Progenitor cell of endocrine pancreas (in vitro differentiated cells): ENCODE results near the gene MRAP. TPM values are rescaled to one million over a fixed set of nuclear protein-coding genes. Genes with fewer than 3 reads are reported as not detected.

ENCODE experiments used
- DNase-seq: peaks from one replicate; pipeline ENCODE4 v3.0.0; 2021; ENCODE audit warnings: low spot score; ENCODE audit not compliant: unreplicated experiment
- H3K27ac Mint-ChIP-seq: 2 replicates; pipeline ENCODE4 v1.8.0; 2021; ENCODE audit warnings: mild to moderate bottlenecking, moderate library complexity, mixed read lengths
- H3K27me3 Mint-ChIP-seq: 2 replicates; pipeline ENCODE4 v1.8.0; 2021; ENCODE audit warnings: mixed read lengths
- H3K36me3 Mint-ChIP-seq: 2 replicates; pipeline ENCODE4 v1.8.0; 2022; ENCODE audit warnings: mixed read lengths; ENCODE audit not compliant: insufficient read depth
- H3K4me1 Mint-ChIP-seq: 2 replicates; pipeline ENCODE4 v1.8.0; 2021; ENCODE audit warnings: low read depth, mixed read lengths
- H3K4me3 Mint-ChIP-seq: 2 replicates; pipeline ENCODE4 v1.8.0; 2021; ENCODE audit warnings: low read depth, mild to moderate bottlenecking, moderate library complexity, mixed read lengths
- H3K9me3 Mint-ChIP-seq: 2 replicates; pipeline ENCODE4 v1.8.0; 2021; ENCODE audit warnings: low read depth, mixed read lengths
- total RNA-seq: library from RNA; stranded (reverse); gene quantifications from 2 replicates; pipeline ENCODE4 v1.2.1, GENCODE V29; 2021
- TF ChIP-seq, protein P1 (sequence below): fragments of 200-600 bp; sonication (generic); IDR thresholded peaks from one replicate; pipeline ENCODE4 v1.5.0; 2021; ENCODE audit warnings: antibody characterized with exemption, mild to moderate bottlenecking; ENCODE audit not compliant: unreplicated experiment

Gene MRAP
- total RNA-seq, 1 donor from 2014 or later = 1.2 TPM

DNA sequence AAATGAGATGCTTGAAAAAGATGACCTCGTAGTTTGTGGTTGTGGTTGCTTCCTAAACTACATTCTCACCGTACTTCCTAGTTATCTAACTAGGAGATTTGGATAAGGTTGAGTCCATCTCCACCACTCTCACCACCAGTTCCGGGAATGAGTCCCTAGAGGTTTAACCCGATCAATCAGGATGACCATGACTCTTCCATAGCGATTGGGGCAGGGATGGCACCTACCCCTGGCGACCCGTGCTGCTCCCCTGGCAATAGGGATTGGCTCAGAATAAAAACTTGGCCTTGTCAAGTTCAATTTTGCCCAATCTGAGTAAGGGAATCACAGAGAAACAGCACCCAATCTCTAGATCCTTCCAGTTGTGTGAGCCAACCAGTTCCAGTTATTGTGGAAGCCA lies 17.1 kb upstream of the MRAP start:
- Mint-ChIP-seq H3K9me3 (no peaks in the 10 kb centered on the region), H3K27me3 (no peaks in the 10 kb centered on the region), H3K4me1 (peaks cover 14% of the 10 kb centered on the region), H3K4me3 (no peak overlapping the region), H3K36me3 (peaks cover 4% of the 10 kb centered on the region), H3K27ac (no peak overlapping the region)
- no peak for DNase-seq
- TF ChIP-seq, protein P1, sequence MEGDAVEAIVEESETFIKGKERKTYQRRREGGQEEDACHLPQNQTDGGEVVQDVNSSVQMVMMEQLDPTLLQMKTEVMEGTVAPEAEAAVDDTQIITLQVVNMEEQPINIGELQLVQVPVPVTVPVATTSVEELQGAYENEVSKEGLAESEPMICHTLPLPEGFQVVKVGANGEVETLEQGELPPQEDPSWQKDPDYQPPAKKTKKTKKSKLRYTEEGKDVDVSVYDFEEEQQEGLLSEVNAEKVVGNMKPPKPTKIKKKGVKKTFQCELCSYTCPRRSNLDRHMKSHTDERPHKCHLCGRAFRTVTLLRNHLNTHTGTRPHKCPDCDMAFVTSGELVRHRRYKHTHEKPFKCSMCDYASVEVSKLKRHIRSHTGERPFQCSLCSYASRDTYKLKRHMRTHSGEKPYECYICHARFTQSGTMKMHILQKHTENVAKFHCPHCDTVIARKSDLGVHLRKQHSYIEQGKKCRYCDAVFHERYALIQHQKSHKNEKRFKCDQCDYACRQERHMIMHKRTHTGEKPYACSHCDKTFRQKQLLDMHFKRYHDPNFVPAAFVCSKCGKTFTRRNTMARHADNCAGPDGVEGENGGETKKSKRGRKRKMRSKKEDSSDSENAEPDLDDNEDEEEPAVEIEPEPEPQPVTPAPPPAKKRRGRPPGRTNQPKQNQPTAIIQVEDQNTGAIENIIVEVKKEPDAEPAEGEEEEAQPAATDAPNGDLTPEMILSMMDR = no peak

DNA sequence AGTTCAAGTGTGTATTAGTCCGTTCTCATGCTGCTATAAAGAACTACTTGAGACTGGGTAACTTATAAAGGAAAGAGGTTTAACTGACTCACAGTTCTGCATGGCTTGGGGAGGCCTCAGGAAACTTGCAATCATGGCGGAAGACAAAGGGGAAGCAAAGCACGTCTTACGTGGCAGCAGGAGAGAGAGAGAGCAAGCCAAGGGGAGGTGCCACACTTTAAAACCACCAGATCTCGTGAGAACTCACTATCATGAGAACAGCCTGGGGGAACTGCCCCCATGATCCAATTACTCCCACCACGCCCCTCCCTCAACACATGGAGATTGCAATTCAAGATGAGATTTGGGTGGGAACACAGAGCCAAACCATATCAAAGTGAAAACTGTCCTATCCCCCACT lies 15.7 kb upstream of the MRAP start:
- H3K4me1 Mint-ChIP-seq = peaks cover 11% of the 10 kb centered on the region
- H3K9me3 Mint-ChIP-seq = peaks cover 5% of the 10 kb centered on the region
- no peaks in the 10 kb centered on the region for H3K27me3 Mint-ChIP-seq
- no peak for DNase-seq
- TF ChIP-seq, protein P1 = no peak
- H3K36me3 Mint-ChIP-seq = peaks cover 4% of the 10 kb centered on the region
- no peak overlapping the region for H3K4me3 Mint-ChIP-seq
- no peak overlapping the region for H3K27ac Mint-ChIP-seq

DNA sequence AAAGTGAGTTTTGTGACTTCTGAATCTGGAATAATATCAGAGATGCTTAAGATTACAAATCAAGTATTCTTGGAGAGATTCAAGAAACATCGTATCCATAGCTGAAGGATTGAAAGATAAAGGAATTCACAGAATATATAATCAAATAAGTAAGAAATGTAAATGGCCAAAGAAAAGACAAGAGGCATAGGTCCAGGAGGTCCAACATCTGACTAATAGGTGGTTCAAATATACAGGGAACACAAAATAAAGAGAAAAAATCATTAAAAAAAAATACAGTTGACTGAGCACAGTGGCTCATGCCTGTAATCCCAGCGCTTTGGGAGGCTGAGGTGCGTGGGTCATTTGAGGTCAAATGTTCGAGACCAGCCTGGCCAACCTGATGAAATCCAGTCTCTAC lies 13.2 kb upstream of the MRAP start:
- Mint-ChIP-seq H3K4me3 (no peak overlapping the region), H3K36me3 (peaks cover 4% of the 10 kb centered on the region), H3K27me3 (no peaks in the 10 kb centered on the region), H3K9me3 (peaks cover 10% of the 10 kb centered on the region), H3K4me1 (peaks cover under 1% of the 10 kb centered on the region), H3K27ac (no peak overlapping the region)
- DNase-seq = no peak
- TF ChIP-seq, protein P1 = no peak

DNA sequence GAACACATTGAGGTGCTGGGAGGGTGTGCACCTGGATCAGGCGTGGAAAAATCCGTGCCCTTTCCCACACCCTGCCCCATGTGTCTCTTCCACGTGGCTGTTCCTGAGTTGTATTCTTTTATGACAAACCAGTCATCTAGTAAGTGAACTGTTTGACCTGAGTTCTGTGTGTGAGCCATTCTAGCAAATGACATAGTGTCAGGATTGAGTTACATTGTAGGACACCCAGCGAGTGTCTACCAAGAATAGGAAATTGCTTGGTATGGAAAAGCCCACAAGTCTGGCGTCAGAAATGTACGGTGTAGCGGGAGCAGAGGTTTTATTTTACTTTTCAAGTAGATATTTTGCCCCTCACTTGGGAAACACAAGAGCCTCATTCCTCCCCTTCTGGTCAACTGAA lies 1.2 kb upstream of the MRAP start:
- Mint-ChIP-seq H3K4me3 (no peak overlapping the region), H3K36me3 (peaks cover 13% of the 10 kb centered on the region), H3K4me1 (peaks cover 5% of the 10 kb centered on the region), H3K27me3 (no peaks in the 10 kb centered on the region), H3K27ac (no peak overlapping the region), H3K9me3 (no peaks in the 10 kb centered on the region)
- TF ChIP-seq, protein P1 = no peak
- DNase-seq = no peak

DNA sequence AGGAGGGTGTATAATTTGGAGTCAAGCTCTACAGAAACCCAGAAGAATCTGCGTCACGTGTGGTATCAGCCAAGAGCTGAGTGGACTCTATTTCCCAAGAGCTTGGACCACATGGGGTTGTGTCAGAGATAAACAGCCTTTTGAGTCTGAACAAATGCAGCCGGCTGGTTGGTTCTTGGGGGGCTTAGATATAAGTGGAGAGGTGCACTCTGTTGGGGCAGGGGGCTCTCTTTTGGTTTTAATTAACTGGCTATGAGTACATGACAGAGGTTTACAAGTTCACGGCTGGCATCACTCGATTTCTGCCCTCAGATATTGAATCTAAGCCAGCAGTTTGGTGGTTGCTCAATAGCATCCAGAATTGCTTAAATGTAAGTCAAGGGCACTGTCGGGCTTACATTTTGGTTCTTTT lies 501 bp upstream of the MRAP start:
- H3K27ac Mint-ChIP-seq = no peak overlapping the region
- DNase-seq = no peak
- no peaks in the 10 kb centered on the region for H3K9me3 Mint-ChIP-seq
- H3K4me3 Mint-ChIP-seq = no peak overlapping the region
- H3K27me3 Mint-ChIP-seq = no peaks in the 10 kb centered on the region
- peaks cover 5% of the 10 kb centered on the region for H3K4me1 Mint-ChIP-seq
- TF ChIP-seq, protein P1 = no peak
- H3K36me3 Mint-ChIP-seq = peaks cover 13% of the 10 kb centered on the region

DNA sequence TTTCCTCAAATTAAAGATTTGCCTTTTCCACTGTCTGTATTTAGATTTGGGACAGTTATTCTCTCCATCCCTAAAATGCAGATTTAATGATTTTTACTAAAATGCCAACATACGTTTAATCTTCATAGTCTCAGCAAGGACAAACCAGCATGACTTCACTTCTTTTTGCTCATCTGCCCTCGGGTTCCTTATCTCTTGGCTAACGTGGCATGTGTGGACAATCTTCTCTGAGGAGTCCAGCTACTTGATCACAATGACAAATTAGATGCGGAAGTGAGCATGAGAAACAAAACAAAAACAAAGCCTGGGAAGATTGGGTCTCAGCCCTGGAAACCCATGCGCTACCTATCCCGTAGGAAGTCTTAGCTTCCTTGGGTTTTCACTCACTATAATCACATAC lies 1.0 kb downstream of the MRAP start:
- TF ChIP-seq, protein P1 = no peak
- Mint-ChIP-seq H3K27ac (no peak overlapping the region), H3K9me3 (no peaks in the 10 kb centered on the region), H3K27me3 (no peaks in the 10 kb centered on the region), H3K4me1 (peaks cover 5% of the 10 kb centered on the region), H3K4me3 (no peak overlapping the region), H3K36me3 (peaks cover 15% of the 10 kb centered on the region)
- DNase-seq = no peak
